HG03575 (cell line): ENCODE data around the gene CTNND2.

Experiments
- ATAC-seq: cut with Tn5 transposase; IDR thresholded peaks from one replicate; pipeline ENCODE4 v1.9.1; 2021; ENCODE audit not compliant: unreplicated experiment, insufficient number of reproducible peaks, low FRiP score; ENCODE audit errors: extremely low read depth

The CTNND2 gene

GRCh38 chr5:10981932-10982331 is 922.3 kb downstream of the CTNND2 start:
- no peak for ATAC-seq

- no peak for ATAC-seq
Observed at GRCh38 chr5:10977011-10977410, 927.2 kb downstream of the CTNND2 start.

GRCh38 chr5:10975945-10976344 is 928.3 kb downstream of the CTNND2 start:
- no peak for ATAC-seq

- no peak for ATAC-seq
Observed at GRCh38 chr5:10974850-10975249, 929.4 kb downstream of the CTNND2 start.

GRCh38 chr5:10973316-10973715 is 930.9 kb downstream of the CTNND2 start:
- no peak for ATAC-seq

GRCh38 chr5:10969684-10970180 is 934.5 kb downstream of the CTNND2 start:
- no peak for ATAC-seq

GRCh38 chr5:10964806-10965205 is 939.4 kb downstream of the CTNND2 start:
- ATAC-seq: no peak

- no peak for ATAC-seq
Observed at GRCh38 chr5:10958728-10959127, 945.5 kb downstream of the CTNND2 start.

- ATAC-seq: no peak
Observed at GRCh38 chr5:10949856-10950630, 954.2 kb downstream of the CTNND2 start.

GRCh38 chr5:10946050-10946449 is 958.2 kb downstream of the CTNND2 start:
- ATAC-seq: no peak

- no peak for ATAC-seq
Observed at GRCh38 chr5:10941900-10942299, 962.3 kb downstream of the CTNND2 start.

- no peak for ATAC-seq
Observed at GRCh38 chr5:10936081-10936855, 968.0 kb downstream of the CTNND2 start.

GRCh38 chr5:10935536-10935935 is 968.7 kb downstream of the CTNND2 start:
- no peak for ATAC-seq

- ATAC-seq: no peak
Observed at GRCh38 chr5:10934783-10935355, 969.4 kb downstream of the CTNND2 start.

- ATAC-seq: no peak
Observed at GRCh38 chr5:10933121-10933520, 971.1 kb downstream of the CTNND2 start.

- no peak for ATAC-seq
Observed at GRCh38 chr5:10932426-10932825, 971.8 kb downstream of the CTNND2 start.

GRCh38 chr5:10927608-10928007 is 976.6 kb downstream of the CTNND2 start:
- no peak for ATAC-seq

- ATAC-seq: no peak
Observed at GRCh38 chr5:10923310-10923709, 980.9 kb downstream of the CTNND2 start.
